GM19099 (cell line): ENCODE measurements around the gene IL1B.

ENCODE experiments used
- POLR2A ChIP-seq: IDR thresholded peaks from 3 replicates; pipeline ENCODE4 v1.6.1; 2011; ENCODE audit warnings: low read depth; ENCODE audit not compliant: insufficient read length; ENCODE audit errors: extremely low read depth

Gene IL1B

DNA sequence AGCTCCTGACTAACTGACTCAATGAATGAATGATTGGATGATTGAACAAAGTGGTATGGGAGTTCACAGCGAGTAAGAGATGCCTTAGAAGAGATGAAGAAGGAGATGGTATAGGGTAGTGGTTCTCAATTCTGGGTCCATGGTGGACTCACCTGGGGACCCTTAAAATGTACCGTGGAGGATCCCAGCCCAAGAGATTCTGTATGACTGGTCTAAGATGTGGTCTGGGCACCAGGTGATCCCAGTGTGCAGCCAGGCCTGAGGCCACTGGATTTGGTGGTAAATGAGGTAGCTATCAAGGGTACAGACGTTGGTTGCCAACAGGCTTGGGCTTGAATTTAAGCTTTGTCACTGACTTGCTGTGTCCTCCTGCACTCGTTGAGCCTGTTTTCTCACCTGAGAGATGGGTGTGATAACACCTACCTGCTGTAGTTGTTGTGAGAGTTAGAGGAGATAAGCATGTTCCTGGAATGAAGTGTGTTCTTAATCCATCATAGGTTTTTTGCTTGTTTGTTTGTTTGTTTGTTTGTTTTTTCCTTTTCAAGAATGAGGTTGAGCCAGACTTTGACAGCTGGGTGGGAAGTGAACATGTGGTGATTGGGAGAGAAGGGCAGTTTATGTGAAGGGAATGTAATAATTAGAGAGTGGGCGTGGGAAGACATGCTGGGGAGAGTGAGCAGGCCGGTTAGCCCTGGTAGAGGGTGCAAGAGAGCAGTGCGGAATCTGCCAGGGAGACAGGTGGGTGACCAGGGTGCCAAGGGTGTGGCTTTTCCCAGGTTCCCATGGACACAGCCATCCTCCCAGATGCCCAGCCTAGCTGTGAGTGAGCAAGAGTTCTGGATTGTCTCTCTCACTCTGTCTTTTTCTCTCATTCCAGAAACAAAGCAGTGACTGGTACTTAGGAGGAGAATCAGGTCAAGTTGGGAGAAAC lies 31.4 kb upstream of the IL1B start:
- no peak for TF ChIP-seq POLR2A

DNA sequence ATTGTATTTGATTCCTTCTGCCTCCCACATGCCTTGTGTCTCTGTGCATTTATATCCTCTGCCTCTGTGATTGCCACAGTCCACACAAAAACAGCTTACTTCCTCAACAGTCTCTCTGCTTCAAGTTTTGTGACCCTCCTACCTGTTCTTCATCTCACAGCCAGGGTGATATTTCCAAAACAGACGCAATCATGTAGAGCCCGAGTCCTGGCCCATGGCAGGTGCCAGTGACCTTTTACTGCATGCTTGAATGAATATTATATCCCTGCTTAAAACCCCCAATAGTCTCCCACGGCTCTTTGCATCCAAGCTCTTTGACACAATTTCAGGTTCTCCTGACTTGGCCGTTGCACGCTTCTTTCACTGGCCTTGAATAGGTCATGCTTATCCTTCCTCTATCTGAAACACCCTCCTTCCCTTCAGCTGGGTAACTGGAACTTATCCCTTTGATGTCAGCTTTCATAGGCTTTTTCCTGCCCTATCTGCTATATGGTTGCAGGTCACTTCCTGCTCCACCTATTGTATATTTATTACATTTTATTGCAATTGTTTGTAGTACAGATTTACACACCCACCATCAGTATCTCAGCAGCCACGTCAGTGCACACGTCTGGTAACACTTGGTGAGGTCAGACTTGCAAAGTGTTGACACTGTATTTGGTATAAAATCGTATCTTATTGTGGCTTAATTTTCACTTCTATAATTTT lies 29.7 kb upstream of the IL1B start:
- TF ChIP-seq POLR2A, result no peak

DNA sequence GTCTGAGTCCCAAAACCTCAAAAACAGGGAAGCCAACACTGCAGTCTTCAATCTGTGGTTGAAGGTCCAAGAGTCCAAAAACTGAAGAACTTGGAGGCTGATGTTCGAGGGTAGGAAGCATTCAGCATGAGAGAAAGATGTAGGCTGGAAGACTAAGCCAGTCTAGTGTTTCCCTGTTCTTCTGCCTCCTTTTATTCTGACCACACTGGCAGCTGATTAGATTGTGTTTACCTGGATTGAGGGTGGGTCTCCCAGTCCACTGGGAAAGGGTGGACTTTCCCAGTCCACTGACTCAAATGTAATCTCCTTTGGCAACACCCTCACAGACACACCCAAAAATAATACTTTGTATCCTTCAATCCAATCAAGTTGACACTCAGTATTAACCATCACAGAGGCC lies 27.5 kb upstream of the IL1B start:
- no peak for TF ChIP-seq POLR2A

DNA sequence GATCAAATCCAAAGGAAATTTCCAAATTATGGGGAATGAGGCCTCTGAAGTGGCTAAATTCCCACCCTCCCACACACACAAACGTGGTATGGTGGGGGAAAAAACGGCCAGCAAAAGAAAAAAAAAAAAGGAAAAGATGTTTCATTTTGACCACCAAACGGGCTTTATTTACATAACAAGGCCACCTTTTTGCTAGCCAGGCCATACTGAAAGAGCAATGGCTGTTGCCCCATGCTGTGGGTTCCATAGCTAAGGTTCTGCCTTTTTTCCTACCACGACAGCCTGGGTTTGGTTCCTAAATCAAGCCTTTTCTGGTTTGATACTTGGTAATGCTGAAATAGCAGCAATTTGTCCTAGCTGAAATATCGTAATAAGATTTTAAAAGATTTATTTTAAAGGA lies 14.0 kb upstream of the IL1B start:
- no peak for TF ChIP-seq POLR2A

DNA sequence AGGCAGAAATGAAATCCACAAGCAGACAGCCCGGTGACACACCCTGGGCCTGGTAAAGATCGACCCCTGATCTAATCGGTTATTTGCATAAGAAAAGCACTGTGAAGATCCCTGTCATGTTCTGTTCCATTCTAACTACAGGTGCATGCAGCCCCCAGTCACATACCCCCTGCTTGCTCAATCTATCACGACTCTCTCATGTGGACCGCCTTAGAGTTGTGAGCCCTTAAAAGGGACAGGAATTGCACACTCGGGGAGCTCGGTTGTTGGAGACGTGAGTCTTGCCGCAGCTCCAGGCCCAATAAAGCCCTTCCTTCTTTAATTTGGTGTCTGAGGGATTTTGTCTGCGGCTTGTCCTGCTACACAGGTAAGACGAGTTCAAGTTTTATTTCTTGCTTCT lies 13.4 kb upstream of the IL1B start:
- no peak for TF ChIP-seq POLR2A

DNA sequence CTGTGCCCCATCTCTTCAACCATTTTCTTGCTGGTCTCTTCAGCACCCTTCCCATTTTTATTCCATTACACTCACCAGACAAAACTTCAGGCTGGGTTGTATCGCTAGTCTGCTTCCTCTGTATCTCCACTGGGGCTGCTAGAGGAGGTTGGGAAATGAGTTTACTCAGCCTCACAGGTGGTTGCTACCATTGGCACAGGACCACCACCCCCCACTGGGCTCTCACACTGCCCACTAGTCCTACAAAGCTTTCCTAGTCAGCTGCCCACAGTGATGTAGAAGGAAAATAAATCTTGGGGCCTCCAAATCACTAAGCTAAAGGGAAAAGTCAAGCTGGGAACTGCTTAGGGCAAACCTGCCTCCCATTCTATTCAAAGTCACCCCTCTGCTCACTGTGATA lies 12.3 kb upstream of the IL1B start:
- no peak for TF ChIP-seq POLR2A

DNA sequence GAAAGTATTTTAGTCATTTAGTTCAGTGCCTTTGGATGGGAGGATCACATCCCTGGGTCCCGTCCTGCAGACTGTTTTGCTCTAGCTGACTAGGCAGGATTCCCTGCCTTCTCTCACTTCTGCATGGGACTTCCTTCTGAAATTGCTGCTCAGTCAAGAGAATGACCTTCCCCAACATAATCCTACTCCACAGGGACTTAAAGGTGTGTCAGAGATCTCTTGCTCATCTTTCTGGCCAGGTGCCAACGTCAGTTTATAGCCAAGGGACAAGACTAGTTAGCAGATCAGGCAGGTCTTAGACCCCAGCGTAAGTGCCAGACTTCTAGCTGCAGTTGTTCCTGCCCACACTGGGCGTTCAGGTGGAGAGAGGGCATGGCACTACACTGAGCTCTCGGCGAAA lies 9.5 kb upstream of the IL1B start:
- no peak for TF ChIP-seq POLR2A

DNA sequence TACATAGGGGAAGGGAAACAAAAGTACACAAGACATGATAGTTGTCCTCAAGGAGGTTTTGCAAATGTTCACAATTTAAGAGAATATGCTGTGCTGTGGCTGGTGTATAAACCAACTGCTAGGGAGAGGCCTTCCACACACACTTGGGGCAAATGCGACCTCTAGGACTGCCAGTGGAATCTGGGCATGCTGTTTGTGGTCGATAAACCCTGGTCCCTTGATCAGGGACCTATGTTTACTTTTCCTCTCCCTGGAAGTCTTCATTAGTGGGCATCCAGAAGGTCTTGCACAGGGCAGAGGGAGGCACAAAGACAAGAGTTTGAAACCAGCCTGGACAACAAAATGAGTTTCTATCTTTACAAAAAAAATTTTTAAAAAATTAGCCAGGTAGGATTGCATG lies 7.3 kb upstream of the IL1B start:
- TF ChIP-seq POLR2A, result no peak

DNA sequence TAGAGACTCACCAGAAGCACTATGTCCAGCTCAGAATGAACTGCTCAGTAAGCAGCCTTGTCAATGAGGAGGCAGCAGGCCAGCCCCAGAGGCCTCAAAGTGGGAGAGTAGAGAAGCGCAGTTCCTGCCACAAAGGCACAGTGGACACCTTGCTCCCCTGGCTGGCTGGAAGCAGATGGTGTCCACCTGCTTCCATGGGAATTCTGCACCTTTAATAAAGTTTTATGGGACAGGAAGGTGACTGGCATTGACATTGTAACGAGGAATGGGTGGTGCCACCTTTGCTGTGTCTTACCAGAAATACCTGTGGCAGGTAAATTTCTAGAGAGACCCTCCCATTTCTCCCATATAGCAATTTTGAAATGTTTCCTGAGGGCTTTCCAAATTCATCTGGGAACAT lies 6.7 kb upstream of the IL1B start:
- no peak for TF ChIP-seq POLR2A

DNA sequence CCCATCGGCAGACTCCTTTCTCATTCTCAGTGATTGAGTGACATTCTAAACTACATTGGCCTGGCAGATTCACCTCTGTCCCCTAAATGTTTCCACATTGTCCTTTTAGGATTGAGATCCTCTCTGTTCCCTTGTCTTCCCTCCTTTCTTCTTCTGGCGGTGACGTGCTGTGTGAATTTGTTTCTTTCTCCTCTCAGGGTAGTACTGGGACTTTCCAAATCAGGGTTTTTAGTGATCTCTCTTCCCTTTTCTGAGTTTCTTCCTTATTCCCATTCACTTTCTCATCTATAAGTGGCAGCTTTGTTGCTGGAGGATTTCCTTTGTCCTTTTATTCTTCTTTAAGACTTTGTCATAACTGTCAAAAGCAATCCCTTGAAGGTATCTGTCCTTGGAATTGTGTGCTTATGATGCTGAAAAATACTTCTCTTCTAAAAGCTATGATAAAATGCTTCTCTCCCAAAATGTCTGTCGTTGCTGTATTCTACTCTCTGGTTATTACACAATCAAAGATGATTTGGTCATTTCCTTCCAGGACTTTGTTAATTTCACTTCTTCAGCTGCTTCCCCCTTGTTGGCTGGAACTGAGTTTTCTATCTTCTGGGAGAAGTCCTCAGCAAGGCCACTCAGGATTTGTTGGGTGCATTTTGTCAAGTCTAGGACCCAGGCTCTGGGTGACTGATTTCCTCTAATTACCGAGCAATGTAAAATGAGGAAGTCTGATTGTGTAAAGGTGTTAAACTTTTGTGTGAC lies 4.9 kb upstream of the IL1B start:
- TF ChIP-seq POLR2A, result no peak

DNA sequence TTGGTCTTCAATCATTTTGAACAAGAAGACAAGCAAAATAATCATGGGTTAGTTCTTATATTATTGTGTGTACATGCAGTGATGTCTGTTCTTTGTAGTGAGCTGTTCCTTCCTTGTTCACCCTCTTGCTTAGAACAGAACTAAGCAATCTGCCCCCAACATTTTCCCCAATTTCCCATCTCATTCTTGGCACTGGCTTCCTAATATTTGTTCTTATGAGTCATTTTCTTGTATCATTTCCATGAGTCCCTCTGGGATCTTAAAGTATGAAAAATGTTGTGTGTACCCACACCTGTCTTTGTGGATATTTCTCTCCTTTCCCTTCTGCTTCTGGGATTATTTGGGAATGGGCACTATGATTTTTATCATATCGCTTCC lies 3.5 kb upstream of the IL1B start:
- TF ChIP-seq POLR2A, result no peak

DNA sequence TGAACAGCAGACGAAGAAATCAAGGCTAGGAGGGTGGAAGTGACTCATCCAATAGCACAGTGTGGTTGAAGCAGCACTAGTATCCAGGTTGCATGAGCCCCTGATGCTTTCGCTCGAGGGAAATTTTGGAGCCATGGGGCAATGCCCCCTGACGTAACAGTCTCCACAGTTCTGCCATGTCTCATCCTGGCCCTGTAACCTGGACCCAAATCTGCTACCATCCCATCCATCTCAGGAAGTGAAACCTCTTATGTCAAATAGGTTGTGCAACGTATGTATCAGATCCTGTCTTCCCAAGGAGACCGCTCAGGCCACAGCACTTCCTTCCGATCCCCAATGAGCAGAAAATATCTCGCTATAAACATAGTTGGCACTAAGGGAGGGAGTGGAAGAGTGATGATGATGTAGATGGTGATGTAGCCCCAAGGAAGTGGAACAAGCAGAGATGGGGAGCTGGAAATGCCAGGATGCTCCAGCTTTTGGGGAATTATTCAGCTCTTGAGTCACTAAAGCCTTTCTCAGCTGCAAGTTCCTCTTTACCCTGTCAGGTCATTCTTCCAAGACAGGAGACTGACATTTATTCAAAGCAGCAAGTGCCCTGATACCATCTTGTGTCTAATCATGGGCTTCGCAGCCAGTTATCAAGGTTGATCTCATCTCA lies 3.0 kb upstream of the IL1B start:
- TF ChIP-seq POLR2A, result no peak

DNA sequence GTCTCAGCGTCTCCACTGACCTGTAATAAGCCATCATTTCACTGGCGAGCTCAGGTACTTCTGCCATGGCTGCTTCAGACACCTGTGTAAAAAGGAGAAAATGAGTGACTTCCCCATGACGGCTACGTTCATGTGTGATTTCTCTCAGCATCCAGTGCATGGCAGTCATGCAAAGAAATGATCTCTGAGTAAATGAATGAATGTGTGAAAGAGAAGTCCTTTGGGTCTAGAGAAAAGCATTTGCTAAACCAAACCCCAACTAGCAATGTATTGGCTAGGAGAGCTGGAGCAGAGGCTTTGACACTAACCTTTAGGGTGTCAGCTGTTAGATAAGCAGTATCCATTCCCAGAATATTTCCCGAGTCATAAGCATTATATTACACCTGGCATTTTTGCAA lies 417 bp downstream of the IL1B start:
- TF ChIP-seq POLR2A, result no peak

DNA sequence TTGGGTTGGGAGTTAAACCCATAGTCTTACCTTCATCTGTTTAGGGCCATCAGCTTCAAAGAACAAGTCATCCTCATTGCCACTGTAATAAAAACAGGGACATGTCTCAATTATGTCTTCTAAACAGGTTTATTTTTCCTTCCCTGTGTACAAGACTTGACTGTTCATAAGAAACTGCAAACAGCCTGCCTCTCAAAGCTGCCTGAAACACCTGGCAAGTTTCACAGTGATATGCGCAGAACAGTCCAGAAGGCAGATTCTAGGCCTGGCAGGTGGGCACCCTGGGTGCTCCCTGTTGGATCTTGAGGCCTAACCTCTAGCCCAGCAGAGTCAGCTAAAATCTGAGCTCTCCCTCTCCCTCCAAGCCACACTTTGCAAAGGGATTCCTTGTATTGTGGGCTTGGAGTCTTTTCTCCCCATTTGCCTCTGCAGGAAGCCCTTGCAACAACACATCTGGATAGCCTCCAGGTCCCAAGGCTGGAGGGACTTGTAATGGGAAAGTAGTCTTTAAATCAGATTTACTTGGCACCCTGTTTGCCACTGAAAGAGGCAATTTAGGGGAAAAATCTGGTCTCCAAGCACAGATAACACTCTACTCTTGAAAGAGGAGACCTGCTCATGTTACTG lies 930 bp downstream of the IL1B start:
- TF ChIP-seq POLR2A, result no peak

DNA sequence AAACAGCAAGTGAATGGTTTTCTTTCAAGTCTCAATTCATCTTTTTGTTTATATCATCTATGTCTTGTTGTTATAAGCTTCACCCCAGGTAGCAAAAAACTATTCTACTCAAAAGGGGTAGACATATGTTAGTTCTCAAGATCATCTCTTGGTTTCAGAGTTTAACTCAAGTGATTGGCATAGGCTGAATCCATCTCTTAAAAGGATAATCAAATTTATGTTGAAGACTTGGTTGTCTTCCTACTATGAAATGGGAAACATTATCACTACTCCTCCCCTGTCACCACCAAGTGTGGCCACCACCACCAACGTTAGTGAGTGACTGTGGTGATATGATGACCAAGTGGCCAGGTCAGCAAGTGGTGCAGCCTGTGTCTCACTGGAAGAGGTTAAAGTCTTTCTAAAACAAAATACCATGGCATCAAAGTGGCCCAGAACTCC lies 1.5 kb downstream of the IL1B start:
- TF ChIP-seq POLR2A, result no peak

DNA sequence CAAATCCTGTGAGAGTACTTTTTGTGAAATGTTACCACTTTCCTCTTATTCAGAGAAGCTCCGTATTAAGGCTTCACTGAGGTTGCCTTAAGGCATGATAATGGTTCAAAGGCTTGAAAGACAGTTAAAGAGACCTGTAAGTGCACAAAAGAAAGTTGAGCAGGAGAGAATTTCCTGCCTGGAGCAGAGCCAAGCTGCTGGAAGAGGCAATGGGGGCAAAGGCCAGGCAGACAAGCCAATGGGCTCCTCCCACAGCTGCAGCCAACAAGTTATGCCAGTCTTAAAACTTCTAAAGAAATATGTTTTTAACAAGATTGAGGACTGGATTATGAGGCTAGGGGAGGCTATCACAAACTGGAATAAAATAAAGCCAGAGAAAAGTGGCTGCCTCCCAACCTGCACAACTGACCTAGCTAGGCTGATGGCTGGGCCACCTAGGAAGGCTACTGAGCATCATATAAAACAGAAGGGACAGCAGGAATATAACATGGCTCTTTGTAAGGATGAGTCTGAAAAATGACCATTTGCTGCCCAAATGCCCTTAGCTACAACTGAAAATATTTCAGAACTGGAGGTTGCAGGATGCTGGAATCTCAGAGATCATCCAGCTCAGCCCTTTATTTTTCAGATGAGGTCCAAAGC lies 2.1 kb downstream of the IL1B start:
- no peak for TF ChIP-seq POLR2A
